Measurements from ENCODE around the gene AP3B2. TPM values are rescaled to one million over a fixed set of nuclear protein-coding genes. Genes with fewer than 3 reads are reported as not detected.
A peak's percentile ranks its signal among the peaks of the same experiment; 100 is the strongest.

AP3B2 gene
- total and polyA plus RNA-seq, 5 donors from 2014 or later = 0.12 to 0.23 TPM; not detected in 3

DNA sequence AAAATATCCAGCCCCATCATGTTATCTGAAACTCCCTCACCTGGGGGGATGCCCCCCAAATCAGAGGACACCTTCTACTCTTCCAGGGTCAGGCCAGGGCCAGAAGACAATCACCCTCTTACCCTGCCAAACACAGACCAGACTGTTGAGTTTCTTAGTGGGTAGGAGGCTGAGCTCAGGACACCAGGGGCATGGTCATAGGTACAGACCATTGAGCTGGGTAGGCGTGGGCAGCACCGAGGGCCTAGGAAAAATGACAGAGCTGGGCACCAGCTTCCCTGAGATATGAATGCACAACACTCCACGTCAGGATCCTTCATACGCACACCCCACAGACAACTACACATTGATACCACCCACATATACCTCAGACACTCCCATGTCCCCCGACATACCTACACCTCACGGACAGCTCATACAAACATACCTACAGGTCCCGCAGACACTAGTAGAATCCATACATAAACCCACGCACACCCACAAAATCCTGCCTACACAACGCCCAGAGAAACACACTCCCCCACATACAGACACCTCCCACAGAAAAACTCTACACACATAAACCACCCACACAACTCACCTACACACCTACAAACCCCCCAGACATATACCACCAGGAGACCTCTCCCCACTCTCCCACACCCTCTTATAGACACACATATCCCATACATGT lies 11.8 kb downstream of the AP3B2 start:
- H3K4me3 ChIP-seq (ENCODE audit: low read depth, low read length) = no peak overlapping the region
- no peak for ATAC-seq (ENCODE audit: low read depth in 2 of 2)
- no peak overlapping the region for H3K4me3 Mint-ChIP-seq

DNA sequence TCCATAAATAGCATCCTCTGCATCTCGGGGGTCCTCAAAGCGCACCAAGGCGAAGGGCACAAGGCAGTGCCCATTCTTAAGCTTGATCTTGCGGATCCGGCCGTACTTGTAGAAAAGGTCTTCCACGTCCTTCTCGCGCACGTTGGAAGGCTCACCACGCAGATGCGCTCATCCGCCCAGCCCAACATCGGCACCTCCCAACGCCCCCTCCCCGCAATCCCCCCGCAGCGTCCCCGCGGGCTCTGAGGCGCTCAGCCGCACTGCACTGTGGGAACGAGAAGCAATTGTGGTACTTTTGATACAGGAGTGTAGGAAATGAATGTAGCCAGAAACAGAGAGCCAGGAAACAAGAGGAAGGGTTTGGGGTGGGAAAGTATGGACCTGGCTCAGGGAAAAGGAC lies 17.5 kb downstream of the AP3B2 start:
- Histone ChIP-seq H3K4me1 (ENCODE audit: control insufficient read depth, insufficient read depth, low read length, poor library complexity, severe bottlenecking) (no peaks in the 10 kb centered on the region), H3K27ac (ENCODE audit: insufficient read depth, low read length, poor library complexity, severe bottlenecking) (no peak overlapping the region), H3K9me3 (ENCODE audit: control insufficient read depth in 2 of 2, low read length in 2 of 2) (no peaks in the 10 kb centered on the region), H3K27me3 (ENCODE audit: control insufficient read depth, insufficient read depth, low read length) (no peaks in the 10 kb centered on the region), H3K36me3 (ENCODE audit: control insufficient read depth, insufficient read depth, low read length) (no peaks in the 10 kb centered on the region), H3K4me3 (ENCODE audit: low read depth, low read length) (no peak overlapping the region)
- Mint-ChIP-seq H3K4me3 (no peak overlapping the region), H3K27ac (no peak overlapping the region), H3K27me3 (peaks cover 6% of the 10 kb centered on the region), H3K4me1 (no peaks in the 10 kb centered on the region), H3K36me3 (no peaks in the 10 kb centered on the region), H3K9me3 (peaks cover 0 to 4% (median 0%) of the 10 kb centered on the region in 7 donors)
- DNase-seq (no peak), ATAC-seq (ENCODE audit: low read depth in 2 of 2) (no peak)

More for the DNA sequence above, 11.8 kb downstream of the AP3B2 start:
- no peak overlapping the region for H3K27ac ChIP-seq (ENCODE audit: insufficient read depth, low read length, poor library complexity, severe bottlenecking)
- H3K9me3 ChIP-seq (ENCODE audit: control insufficient read depth in 2 of 2, low read length in 2 of 2) = no peaks in the 10 kb centered on the region
- Mint-ChIP-seq H3K9me3 (peaks cover 0 to 1% (median 0%) of the 10 kb centered on the region in 7 donors), H3K36me3 (no peaks in the 10 kb centered on the region), H3K27ac (no peak overlapping the region), H3K4me1 (no peaks in the 10 kb centered on the region), H3K27me3 (peaks cover 25% of the 10 kb centered on the region)
- H3K4me1 ChIP-seq (ENCODE audit: control insufficient read depth, insufficient read depth, low read length, poor library complexity, severe bottlenecking) = no peaks in the 10 kb centered on the region
- H3K36me3 ChIP-seq (ENCODE audit: control insufficient read depth, insufficient read depth, low read length) = no peaks in the 10 kb centered on the region
- H3K27me3 ChIP-seq (ENCODE audit: control insufficient read depth, insufficient read depth, low read length) = no peaks in the 10 kb centered on the region
- DNase-seq = no peak

DNA sequence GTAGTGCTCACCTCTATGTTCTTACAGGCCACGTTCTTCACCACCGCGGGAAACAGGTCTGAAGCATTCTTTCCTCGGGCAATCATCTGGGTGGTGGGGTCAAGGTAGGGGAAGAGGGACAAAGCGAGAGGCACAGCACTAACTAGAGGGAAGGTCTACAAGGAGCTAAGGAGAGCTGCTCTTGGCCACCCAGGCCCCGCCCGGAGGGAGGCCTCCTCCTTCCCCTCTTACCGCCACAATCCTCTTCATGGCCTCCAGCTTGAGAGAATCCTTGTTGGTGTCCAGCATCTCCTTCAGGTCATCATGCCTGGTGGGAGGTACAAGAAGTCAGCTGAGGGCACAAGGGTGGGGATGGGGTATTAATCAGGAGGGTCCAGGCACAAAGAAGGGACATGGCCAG lies 20.5 kb downstream of the AP3B2 start:
- Mint-ChIP-seq H3K4me1 (no peaks in the 10 kb centered on the region), H3K27ac (no peak overlapping the region)

DNA sequence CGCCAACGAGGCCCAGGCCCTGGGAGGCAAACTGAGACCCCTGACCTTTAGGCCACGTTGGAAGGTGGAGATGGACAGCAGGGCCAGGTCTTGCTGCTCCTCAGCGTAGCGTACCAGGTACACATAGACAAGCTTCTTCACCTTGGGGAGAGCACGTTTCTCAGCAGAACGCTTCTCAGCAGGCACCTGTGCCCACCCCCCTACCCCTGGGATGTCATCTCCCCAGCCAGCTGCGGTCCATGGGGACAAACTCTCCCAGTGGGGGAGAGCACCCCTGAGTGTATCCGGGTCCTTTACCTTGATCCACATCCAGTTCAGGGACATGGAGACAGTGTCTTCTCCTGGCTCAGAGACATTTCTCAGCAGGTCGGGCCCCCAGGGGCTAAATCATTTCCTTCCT lies 21.0 kb downstream of the AP3B2 start:
- Histone ChIP-seq H3K27me3 (ENCODE audit: control insufficient read depth, insufficient read depth, low read length) (no peaks in the 10 kb centered on the region), H3K36me3 (ENCODE audit: control insufficient read depth, insufficient read depth, low read length) (no peaks in the 10 kb centered on the region), H3K4me1 (ENCODE audit: control insufficient read depth, insufficient read depth, low read length, poor library complexity, severe bottlenecking) (no peaks in the 10 kb centered on the region), H3K9me3 (ENCODE audit: control insufficient read depth in 2 of 2, low read length in 2 of 2) (no peaks in the 10 kb centered on the region), H3K27ac (ENCODE audit: insufficient read depth, low read length, poor library complexity, severe bottlenecking) (no peak overlapping the region), H3K4me3 (ENCODE audit: low read depth, low read length) (no peak overlapping the region)
- Mint-ChIP-seq H3K36me3 (no peaks in the 10 kb centered on the region), H3K9me3 (peaks cover 0 to 4% (median 0%) of the 10 kb centered on the region in 7 donors), H3K4me3 (no peak overlapping the region), H3K27me3 (peaks cover 13% of the 10 kb centered on the region), H3K4me1 (no peaks in the 10 kb centered on the region), H3K27ac (no peak overlapping the region)
- DNase-seq = no peak
- no peak for ATAC-seq (ENCODE audit: low read depth in 2 of 2)

More for the DNA sequence above, 20.5 kb downstream of the AP3B2 start:
- Histone ChIP-seq H3K27ac (ENCODE audit: insufficient read depth, low read length, poor library complexity, severe bottlenecking) (no peak overlapping the region), H3K27me3 (ENCODE audit: control insufficient read depth, insufficient read depth, low read length) (no peaks in the 10 kb centered on the region), H3K9me3 (ENCODE audit: control insufficient read depth in 2 of 2, low read length in 2 of 2) (no peaks in the 10 kb centered on the region), H3K4me1 (ENCODE audit: control insufficient read depth, insufficient read depth, low read length, poor library complexity, severe bottlenecking) (no peaks in the 10 kb centered on the region), H3K36me3 (ENCODE audit: control insufficient read depth, insufficient read depth, low read length) (no peaks in the 10 kb centered on the region), H3K4me3 (ENCODE audit: low read depth, low read length) (no peak overlapping the region)
- no peak for DNase-seq
- Mint-ChIP-seq H3K27me3 (peaks cover 12% of the 10 kb centered on the region), H3K36me3 (no peaks in the 10 kb centered on the region), H3K9me3 (peaks cover 0 to 4% (median 0%) of the 10 kb centered on the region in 7 donors), H3K4me3 (no peak overlapping the region)
- ATAC-seq (ENCODE audit: low read depth in 2 of 2) = no peak

DNA sequence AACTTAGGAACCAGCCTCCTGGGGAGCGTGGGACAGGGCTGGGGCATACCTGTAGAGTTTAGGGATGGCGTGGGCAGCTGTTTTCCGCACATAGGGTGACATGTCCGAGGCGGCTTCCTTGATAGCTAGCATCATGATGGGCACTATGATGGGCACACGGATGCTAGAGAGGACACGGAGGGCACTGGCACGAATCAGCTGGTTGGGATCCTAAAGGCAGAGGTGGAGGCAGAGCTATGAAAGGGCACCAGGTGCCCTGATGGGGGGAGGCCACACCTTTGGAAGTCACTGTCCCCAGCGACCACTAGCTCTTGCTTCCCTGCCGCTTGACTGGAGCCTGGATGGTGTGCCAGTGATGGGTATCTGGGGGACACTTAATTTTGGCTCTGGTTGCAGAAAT lies 28.3 kb downstream of the AP3B2 start:
- no peaks in the 10 kb centered on the region for H3K9me3 ChIP-seq (ENCODE audit: control insufficient read depth in 2 of 2, low read length in 2 of 2)
- no peaks in the 10 kb centered on the region for H3K36me3 ChIP-seq (ENCODE audit: control insufficient read depth, insufficient read depth, low read length)
- no peaks in the 10 kb centered on the region for H3K9me3 Mint-ChIP-seq
- H3K27ac Mint-ChIP-seq = peak overlapping the region in 2 of 3 donors; percentile 97
- H3K4me1 ChIP-seq (ENCODE audit: control insufficient read depth, insufficient read depth, low read length, poor library complexity, severe bottlenecking) = peaks cover 17% of the 10 kb centered on the region
- H3K27ac ChIP-seq (ENCODE audit: insufficient read depth, low read length, poor library complexity, severe bottlenecking) = no peak overlapping the region
- peaks cover 0 to 19% (median 7%) of the 10 kb centered on the region in 4 donors for H3K4me1 Mint-ChIP-seq
- no peaks in the 10 kb centered on the region for H3K36me3 Mint-ChIP-seq
- ATAC-seq (ENCODE audit: low read depth in 2 of 2) (no peak), DNase-seq (no peak)
- no peaks in the 10 kb centered on the region for H3K27me3 ChIP-seq (ENCODE audit: control insufficient read depth, insufficient read depth, low read length)
- peaks cover 26% of the 10 kb centered on the region for H3K27me3 Mint-ChIP-seq
- peak overlapping the region; percentile 91 to 96 (median 94) for H3K4me3 Mint-ChIP-seq
- H3K4me3 ChIP-seq (ENCODE audit: low read depth, low read length) = peak overlapping the region; percentile 57

DNA sequence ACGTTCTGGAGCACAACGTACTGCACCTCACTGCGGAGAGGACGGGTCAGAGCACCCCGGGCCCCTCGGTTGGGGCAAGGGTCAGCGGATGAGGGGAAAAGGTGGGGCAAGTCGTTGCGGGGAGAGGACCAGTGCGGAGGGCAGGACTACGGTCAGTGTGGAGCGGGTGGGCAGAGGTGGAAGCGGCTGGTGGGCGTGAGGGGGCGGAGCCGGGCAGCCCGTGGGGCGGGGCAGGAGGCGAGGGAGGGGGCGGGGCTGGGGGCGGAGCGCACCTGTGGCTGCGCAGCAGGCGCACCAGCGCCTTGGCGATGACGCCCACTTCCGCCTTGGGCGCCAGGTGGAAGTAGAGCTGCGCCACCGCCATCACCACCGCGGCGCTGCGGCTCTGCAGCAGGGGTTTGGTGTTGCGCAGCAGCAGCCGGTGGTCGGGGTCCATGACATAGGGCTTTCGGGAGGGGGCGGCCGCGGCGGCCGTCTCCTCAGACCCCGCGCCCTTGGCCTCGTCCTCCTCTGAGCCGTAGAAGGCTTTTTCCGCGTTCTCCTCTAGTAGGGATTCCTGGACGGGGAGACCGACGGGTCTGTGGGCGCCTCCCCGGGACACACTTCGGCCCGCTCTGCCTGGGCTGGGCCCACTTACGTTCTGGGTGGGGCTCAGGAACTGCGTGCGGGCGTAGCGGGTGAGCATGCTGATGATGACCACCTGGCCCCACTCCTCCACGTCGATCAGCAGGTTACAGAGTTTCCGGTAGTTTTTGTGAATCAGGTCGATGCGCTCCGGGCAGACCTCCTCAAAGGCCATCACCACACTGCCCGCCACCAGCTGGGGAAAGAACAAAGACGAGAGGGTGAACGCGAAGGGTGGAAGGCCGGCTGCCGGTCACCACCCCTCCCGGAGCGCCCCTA lies 29.2 kb downstream of the AP3B2 start:
- Mint-ChIP-seq H3K4me1 (peaks cover 0 to 19% (median 7%) of the 10 kb centered on the region in 4 donors), H3K27me3 (peaks cover 26% of the 10 kb centered on the region), H3K4me3 (peak overlapping the region; percentile 91 to 96 (median 94)), H3K27ac (peak overlapping the region; percentile 91 to 97 (median 97)), H3K9me3 (no peaks in the 10 kb centered on the region), H3K36me3 (no peaks in the 10 kb centered on the region)
- no peaks in the 10 kb centered on the region for H3K36me3 ChIP-seq (ENCODE audit: control insufficient read depth, insufficient read depth, low read length)
- ATAC-seq (ENCODE audit: low read depth in 2 of 2) (peak; percentile 90 to 95), DNase-seq (peak; percentile 70 to 83 (median 81))
- H3K4me3 ChIP-seq (ENCODE audit: low read depth, low read length) = peak overlapping the region; percentile 57
- no peaks in the 10 kb centered on the region for H3K27me3 ChIP-seq (ENCODE audit: control insufficient read depth, insufficient read depth, low read length)
- H3K4me1 ChIP-seq (ENCODE audit: control insufficient read depth, insufficient read depth, low read length, poor library complexity, severe bottlenecking) = peaks cover 17% of the 10 kb centered on the region
- H3K27ac ChIP-seq (ENCODE audit: insufficient read depth, low read length, poor library complexity, severe bottlenecking) = peak overlapping the region; percentile 68
- no peaks in the 10 kb centered on the region for H3K9me3 ChIP-seq (ENCODE audit: control insufficient read depth in 2 of 2, low read length in 2 of 2)

DNA sequence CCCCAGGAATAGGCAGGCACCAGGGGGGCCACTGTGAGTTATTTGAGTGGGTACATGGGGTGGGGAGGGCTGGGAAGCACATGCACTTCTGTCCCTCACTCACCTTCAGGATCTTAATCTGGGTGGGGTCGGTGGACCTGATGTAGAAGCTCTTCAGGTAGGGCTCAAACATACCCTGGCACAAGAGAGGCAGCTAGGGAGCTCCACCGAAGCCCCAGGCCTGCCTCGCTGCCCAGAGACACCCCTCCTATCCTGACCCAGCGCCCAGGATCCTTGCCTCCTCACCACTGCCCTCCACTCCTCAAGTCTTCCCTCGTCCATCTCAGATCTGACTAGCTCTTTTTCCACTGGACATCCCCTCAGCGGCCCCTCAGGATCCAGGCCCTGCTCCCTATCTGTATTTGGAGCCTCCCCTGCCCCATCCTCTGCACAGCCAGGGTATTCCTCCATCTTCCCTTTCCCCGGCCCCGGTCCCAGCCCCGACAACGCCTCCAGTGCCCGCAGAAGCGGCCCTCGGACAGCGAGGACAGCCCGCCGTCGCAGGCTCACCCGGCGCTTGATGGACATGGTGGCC lies 30.0 kb downstream of the AP3B2 start:
- peaks cover 30% of the 10 kb centered on the region for H3K27me3 Mint-ChIP-seq
- peak overlapping the region in 2 of 3 donors; percentile 62 to 97 for H3K27ac Mint-ChIP-seq
- Histone ChIP-seq H3K9me3 (ENCODE audit: control insufficient read depth in 2 of 2, low read length in 2 of 2) (no peaks in the 10 kb centered on the region), H3K27ac (ENCODE audit: insufficient read depth, low read length, poor library complexity, severe bottlenecking) (no peak overlapping the region), H3K4me1 (ENCODE audit: control insufficient read depth, insufficient read depth, low read length, poor library complexity, severe bottlenecking) (peaks cover 17% of the 10 kb centered on the region), H3K27me3 (ENCODE audit: control insufficient read depth, insufficient read depth, low read length) (no peaks in the 10 kb centered on the region), H3K4me3 (ENCODE audit: low read depth, low read length) (no peak overlapping the region), H3K36me3 (ENCODE audit: control insufficient read depth, insufficient read depth, low read length) (no peaks in the 10 kb centered on the region)
- peak overlapping the region; percentile 87 to 95 (median 92) for H3K4me3 Mint-ChIP-seq
- DNase-seq (no peak), ATAC-seq (ENCODE audit: low read depth in 2 of 2) (no peak)
- H3K36me3 Mint-ChIP-seq = no peaks in the 10 kb centered on the region
- no peaks in the 10 kb centered on the region for H3K9me3 Mint-ChIP-seq
- peaks cover 0 to 19% (median 7%) of the 10 kb centered on the region in 4 donors for H3K4me1 Mint-ChIP-seq

Data from CD4-positive, CD25-positive, alpha-beta regulatory T cell (primary cell).